ENCODE results near the gene PCDHA9.

The PCDHA9 gene

DNA sequence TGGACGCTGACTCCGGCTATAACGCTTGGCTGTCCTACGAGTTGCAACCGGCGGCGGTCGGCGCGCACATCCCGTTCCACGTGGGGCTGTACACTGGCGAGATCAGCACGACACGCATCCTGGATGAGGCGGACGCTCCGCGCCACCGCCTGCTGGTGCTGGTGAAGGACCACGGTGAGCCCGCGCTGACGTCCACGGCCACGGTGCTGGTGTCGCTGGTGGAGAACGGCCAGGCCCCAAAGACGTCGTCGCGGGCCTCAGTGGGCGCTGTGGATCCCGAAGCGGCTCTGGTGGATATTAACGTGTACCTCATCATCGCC, 29.0 kb downstream of the PCDHA9 start:
- no peak for DNase-seq

DNA sequence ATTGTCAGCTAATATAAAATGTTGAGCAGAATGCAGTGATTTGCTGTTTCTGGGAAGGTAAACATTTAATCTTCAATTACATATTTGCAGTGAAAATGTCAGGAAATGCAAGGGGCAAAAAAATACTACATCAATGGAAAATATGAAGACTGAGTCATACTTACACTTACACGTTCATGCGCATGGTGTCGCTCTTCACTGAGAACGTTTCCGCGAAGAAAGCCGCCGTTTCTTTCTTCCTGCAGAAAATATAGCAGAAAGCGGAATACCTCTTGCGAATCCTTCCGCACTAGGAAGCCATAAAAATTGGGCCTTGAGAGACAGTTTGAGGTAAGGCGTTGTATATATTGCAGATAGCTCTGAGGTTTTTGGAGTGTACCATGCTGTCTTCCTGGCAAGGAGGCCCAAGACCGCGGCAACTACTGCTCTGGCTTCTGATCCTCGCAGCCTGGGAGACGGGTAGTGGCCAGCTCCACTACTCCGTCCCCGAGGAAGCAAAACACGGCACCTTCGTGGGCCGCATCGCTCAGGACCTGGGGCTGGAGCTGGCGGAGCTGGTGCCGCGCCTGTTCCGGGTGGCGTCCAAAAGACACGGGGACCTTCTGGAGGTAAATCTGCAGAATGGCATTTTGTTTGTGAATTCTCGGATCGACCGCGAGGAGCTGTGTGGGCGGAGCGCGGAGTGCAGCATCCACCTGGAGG, 33.9 kb downstream of the PCDHA9 start, which contains the start of gene PCDHA13:
TSS of gene PCDHA13 (plus strand) at position 236 of the 702 bp plus-strand sequence. CDS start at position 381, 145 bp downstream.
- DNase-seq = no peak

- DNase-seq = no peak
These were observed 34.4 kb downstream of the PCDHA9 start for GRCh38 chr5:140882591-140882899.

DNA sequence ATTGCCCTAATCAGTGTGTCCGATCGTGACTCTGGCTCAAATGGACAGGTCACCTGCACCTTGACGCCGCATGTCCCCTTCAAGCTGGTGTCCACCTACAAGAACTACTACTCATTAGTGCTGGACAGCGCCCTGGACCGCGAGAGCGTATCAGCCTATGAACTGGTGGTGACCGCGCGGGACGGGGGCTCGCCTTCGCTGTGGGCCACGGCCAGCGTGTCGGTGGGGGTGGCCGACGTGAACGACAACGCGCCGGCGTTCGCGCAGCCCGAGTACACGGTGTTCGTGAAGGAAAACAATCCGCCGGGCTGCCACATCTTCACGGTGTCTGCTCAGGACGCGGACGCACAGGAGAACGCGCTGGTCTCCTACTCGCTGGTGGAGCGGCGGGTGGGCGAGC, 35.2 kb downstream of the PCDHA9 start:
- no peak for DNase-seq

- DNase-seq = no peak
These were observed 35.9 kb downstream of the PCDHA9 start for GRCh38 chr5:140883927-140884697.

Measured in T1000 (cell line).